H1 (cell line): ENCODE data around the gene ZMYND10. TPM values are rescaled to one million over a fixed set of nuclear protein-coding genes. Genes with fewer than 3 reads are reported as not detected.

Experiments used
- SAP30 ChIP-seq: fragments of 300-600 bp; sonication (generic); IDR thresholded peaks from 2 replicates; pipeline ENCODE4 v1.7.1; 2012; ENCODE audit warnings: low read length, moderate library complexity, mild to moderate bottlenecking, inconsistent platforms; ENCODE audit not compliant: insufficient read depth, insufficient replicate concordance
- polyA plus RNA-seq, 7 experiments: library from polyadenylated mRNA; depleted of rRNA in 3 of 7; stranded (reverse) in 5 of 7; unstranded in 2 of 7; fragments of >200 nt in 5 of 7; fragments of 200-250 nt in 2 of 7; gene quantifications; 1 replicate in 5 of 7; 2 replicates in 1 of 7; 4 replicates in 1 of 7; pipeline versions ENCODE4 v1.2.1 to v1.2.3, GENCODE V29; 2011 to 2013; ENCODE audit warnings: missing spikeins in 2 of 7, mixed read lengths in 2 of 7
- total RNA-seq: library from RNA; stranded (reverse); fragmentation: NEBNext Ultra II Directional; extraction: Animal tissue kit (Norgen Biotek cat#: 25700); gene quantifications from 2 replicates; pipeline ENCODE4 v1.2.1, GENCODE V29; 2021

The ZMYND10 gene
- total and polyA plus RNA-seq, 2 of the 8 experiments (the other 6 are each of a cell fraction or from before 2014, with no cell fraction given): 0.56 to 0.79 TPM

DNA sequence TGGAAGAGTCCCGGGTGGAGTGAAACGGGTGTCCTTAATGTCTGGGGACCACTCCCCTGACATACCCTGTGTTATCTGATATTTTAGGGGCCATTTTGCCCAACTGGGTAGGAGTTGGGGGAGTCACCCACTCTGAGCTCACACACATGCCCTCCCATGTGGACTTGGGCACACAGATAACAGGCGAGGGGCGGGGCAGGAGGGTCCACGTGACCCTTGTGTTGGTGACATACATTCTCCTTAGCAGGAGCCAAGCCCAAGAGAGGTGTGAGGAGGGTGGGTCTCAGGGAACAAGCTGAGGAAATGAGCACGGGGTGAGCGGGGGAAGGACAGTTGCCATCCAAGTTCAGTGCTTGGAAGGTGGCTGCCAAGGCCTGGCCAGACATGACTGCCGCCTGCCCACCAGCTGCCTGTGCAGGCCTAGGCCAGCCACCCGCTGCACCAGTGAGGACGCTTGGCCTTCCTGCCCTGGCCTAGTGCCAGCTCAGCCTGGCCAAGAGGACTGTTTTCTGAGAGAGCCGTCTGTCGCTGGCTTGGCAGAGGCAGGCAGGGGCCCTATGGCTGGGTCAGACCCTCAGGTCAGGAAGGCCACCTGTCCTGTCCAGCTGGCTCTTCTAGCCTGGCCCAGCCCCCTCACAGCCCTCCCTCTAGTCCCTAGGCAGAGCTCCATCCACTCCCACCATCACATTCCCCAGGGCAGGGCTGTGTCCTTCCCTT, 45.1 kb upstream of the ZMYND10 start (continued):
- no peak for TF ChIP-seq SAP30
